Activated CD4-positive, alpha-beta T cell treated with anti-CD3 and anti-CD28 coated beads, Interleukin-2, amount 10 ng/mL, durations not matched to agents 7 days and 5 days (primary cell): ENCODE results near the gene YWHAE. TPM values are rescaled to one million over a fixed set of nuclear protein-coding genes. Genes with fewer than 3 reads are reported as not detected.
A peak's percentile ranks its signal among the peaks of the same experiment; 100 is the strongest.

Experiments used
- CTCF ChIA-PET: fragments of 350-600 bp; sonication (Branson Sonifier 250); formaldehyde crosslinking; loops from one replicate; lab custom pipeline; 2021; ENCODE audit warnings: antibody characterized with exemption; lab: Charles Lee
- POLR2A ChIA-PET: fragments of 350-600 bp; sonication (Branson Sonifier 250); formaldehyde crosslinking; loops from one replicate; lab custom pipeline; 2021; ENCODE audit warnings: antibody characterized with exemption; lab: Charles Lee
- DNase-seq: peaks from one replicate; pipeline ENCODE4 v3.0.0-alpha.2; 2020
- H3K27ac Mint-ChIP-seq: one replicate; pipeline ENCODE4 v1.8.0; 2021; ENCODE audit warnings: mild to moderate bottlenecking, moderate library complexity, mixed read lengths
- H3K27me3 Mint-ChIP-seq: one replicate; pipeline ENCODE4 v1.8.0; 2021; ENCODE audit warnings: mixed read lengths
- H3K36me3 Mint-ChIP-seq: one replicate; pipeline ENCODE4 v1.8.0; 2021; ENCODE audit warnings: low read depth, mixed read lengths
- H3K4me1 Mint-ChIP-seq: one replicate; pipeline ENCODE4 v1.8.0; 2021; ENCODE audit warnings: mixed read lengths
- H3K4me3 Mint-ChIP-seq: one replicate; pipeline ENCODE4 v1.8.0; 2021; ENCODE audit warnings: mild to moderate bottlenecking, moderate library complexity, mixed read lengths
- H3K9me3 Mint-ChIP-seq: one replicate; pipeline ENCODE4 v1.8.0; 2021; ENCODE audit warnings: mixed read lengths
- total RNA-seq, 2 experiments: library from RNA; stranded (reverse); gene quantifications; one replicate each; pipeline ENCODE4 v1.2.3, GENCODE V29; 2021

The YWHAE gene
- total RNA-seq, 2 experiments from 2014 or later, result 340 to 435 TPM

DNA sequence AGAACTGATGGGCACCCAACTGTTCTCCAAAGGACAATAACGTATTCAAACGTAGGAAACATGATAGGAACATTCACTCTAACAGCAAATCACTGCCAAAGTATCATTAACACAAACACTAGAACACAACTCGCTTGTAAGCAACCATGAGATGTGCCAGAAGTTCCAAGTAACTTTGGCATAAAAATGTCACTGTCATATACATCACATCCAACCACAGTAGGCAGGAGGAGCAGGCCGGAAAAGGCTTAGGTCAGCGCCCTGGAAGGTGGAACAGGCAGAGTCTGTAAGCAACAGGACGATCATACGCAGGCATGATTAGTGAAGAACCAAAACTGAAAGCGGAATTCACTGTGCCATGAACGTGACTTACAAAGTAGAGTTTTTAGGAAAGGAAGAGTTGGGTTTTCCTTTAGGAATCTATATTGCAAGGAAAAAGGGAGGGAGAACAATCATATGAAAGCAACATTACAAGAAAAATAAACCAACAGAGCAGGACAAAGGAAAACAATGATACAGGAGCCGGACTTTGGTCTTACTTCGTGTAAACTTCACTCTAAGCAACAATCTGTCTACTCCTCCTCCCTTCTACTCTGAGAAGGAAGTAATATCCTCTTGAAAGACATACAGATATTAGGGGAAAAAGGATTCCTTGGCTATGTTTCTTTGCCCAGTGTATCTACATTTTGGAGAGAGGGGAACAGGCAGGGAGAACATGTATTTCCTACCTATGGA, 52.3 kb downstream of the YWHAE start:
- CTCF ChIA-PET, result interaction anchor here (1.3 to 1.5 kb wide), 2 partner anchors 11 to 15 kb away, joined by 3 to 4 read pairs; no protein-coding TSS in a partner anchor
- Mint-ChIP-seq H3K27me3 (no peaks in the 10 kb centered on the region), H3K36me3 (peaks cover 58% of the 10 kb centered on the region), H3K9me3 (no peaks in the 10 kb centered on the region), H3K4me3 (peak overlapping the region; percentile 15), H3K4me1 (peaks cover 8% of the 10 kb centered on the region), H3K27ac (peak overlapping the region; percentile 85)
- POLR2A ChIA-PET, result no interaction called here
- no peak for DNase-seq

DNA sequence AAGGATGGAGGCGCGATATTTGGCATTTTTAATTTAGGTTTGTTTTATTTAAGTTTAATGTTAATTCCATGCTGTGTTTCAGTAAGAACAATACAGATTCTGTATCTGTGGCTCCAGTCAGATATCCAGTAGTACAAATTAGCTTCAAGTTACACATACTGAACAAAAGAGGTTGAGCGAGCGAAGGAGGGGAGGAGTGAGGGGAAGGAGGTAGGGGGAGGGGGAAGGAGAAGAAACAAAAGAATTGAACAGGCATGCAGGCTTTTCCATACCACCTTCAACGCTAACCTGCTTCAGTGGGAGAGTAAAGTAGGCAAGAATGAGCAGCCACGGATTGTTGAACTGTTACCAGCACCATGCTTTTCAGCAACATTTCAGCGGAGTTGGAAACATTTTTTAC, 55.5 kb downstream of the YWHAE start:
- Mint-ChIP-seq H3K9me3 (no peaks in the 10 kb centered on the region), H3K27ac (no peak overlapping the region), H3K36me3 (peaks cover 34% of the 10 kb centered on the region), H3K4me3 (no peak overlapping the region), H3K4me1 (peaks cover 8% of the 10 kb centered on the region), H3K27me3 (no peaks in the 10 kb centered on the region)
- ChIA-PET POLR2A (no interaction called here), CTCF (interaction anchor here (0.6 kb wide), 1 partner anchor 178 kb away, joined by 3 read pairs; no protein-coding TSS in a partner anchor)
- DNase-seq, result no peak

DNA sequence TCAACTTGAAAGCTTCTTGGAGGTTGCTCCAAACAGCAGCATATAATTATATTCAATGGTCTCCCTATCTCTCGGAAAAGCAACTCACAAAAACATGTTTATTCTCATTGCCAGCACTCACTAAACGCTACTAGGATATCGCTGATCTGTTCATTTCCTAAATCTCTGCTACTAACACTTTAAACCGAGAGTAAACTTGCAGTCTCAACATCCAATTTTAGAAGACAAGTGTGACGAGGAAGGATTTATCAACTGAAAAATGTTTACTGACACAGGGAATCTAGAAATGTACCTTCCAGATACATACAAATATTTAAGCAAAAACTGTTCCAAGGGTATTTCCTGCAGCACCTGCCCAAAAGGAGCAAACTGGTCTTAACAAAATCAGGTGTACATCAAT, 56.5 kb downstream of the YWHAE start:
- Mint-ChIP-seq H3K9me3 (no peaks in the 10 kb centered on the region), H3K27ac (no peak overlapping the region), H3K4me3 (no peak overlapping the region), H3K27me3 (no peaks in the 10 kb centered on the region), H3K36me3 (peaks cover 32% of the 10 kb centered on the region), H3K4me1 (peaks cover 8% of the 10 kb centered on the region)
- no peak for DNase-seq
- POLR2A ChIA-PET, result no interaction called here
- CTCF ChIA-PET, result interaction anchor here (0.7 kb wide), 1 partner anchor 11 kb away, joined by 3 read pairs; no protein-coding TSS in a partner anchor

DNA sequence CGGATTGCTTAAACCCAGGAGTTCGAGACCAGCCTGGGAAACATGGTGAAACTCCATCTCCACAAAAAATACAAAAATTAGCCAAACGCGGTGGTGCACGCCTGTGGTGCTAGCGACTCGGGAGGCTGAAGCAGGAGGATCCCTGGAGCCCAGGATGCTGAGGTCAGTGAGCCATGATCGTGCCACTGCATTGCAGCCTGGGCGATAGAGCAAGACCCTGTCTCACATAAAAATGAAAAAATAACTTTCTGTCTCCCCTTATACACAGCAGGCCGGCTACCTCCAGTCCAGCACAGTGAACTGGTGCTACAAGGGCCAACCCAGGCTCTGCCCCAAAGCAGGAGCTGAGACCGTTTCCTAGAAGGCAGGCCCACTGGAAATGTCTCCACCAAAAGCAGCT, 59.7 kb downstream of the YWHAE start:
- Mint-ChIP-seq H3K27ac (no peak overlapping the region), H3K27me3 (no peaks in the 10 kb centered on the region), H3K36me3 (peaks cover 20% of the 10 kb centered on the region), H3K4me3 (no peak overlapping the region), H3K4me1 (no peaks in the 10 kb centered on the region), H3K9me3 (no peaks in the 10 kb centered on the region)
- no peak for DNase-seq
- ChIA-PET POLR2A (interaction anchor here (0.5 kb wide), 1 partner anchor 12 kb away, joined by 5 read pairs; no protein-coding TSS in a partner anchor), CTCF (interaction anchor here (0.9 to 2.6 kb wide), 3 partner anchors 8 to 52 kb away, joined by 3 to 11 read pairs (median 5); no protein-coding TSS in a partner anchor)

DNA sequence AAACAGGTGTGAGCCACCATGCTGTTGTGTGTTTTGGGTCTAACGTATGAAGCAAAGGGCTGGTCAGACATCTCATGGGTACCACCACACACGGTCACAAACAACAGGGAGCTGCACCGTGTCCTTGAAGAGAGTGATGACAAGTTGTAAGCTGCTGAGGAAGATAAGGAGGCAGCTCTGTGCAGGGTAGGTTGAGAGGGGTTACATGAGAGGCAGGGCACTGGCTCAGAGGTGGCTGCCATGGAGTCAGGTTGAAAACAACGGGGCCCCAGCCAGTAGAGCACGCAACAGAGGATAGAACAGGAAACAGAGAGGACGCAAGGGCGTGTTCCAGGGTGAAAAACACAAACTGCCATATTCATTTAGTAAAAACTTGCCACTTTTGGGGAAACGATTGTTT, 68.3 kb downstream of the YWHAE start:
- no peak overlapping the region for H3K4me3 Mint-ChIP-seq
- ChIA-PET POLR2A (no interaction called here), CTCF (interaction anchor here (1.1 to 2.6 kb wide), 9 partner anchors 9 to 184 kb away, joined by 3 to 19 read pairs (median 6); partner anchors contain the start of gene TRARG1)
- peak overlapping the region; percentile 85 for H3K27ac Mint-ChIP-seq
- H3K36me3 Mint-ChIP-seq, result no peaks in the 10 kb centered on the region
- H3K4me1 Mint-ChIP-seq, result peaks cover 12% of the 10 kb centered on the region
- H3K9me3 Mint-ChIP-seq, result no peaks in the 10 kb centered on the region
- no peaks in the 10 kb centered on the region for H3K27me3 Mint-ChIP-seq
- peak; percentile 65 for DNase-seq

DNA sequence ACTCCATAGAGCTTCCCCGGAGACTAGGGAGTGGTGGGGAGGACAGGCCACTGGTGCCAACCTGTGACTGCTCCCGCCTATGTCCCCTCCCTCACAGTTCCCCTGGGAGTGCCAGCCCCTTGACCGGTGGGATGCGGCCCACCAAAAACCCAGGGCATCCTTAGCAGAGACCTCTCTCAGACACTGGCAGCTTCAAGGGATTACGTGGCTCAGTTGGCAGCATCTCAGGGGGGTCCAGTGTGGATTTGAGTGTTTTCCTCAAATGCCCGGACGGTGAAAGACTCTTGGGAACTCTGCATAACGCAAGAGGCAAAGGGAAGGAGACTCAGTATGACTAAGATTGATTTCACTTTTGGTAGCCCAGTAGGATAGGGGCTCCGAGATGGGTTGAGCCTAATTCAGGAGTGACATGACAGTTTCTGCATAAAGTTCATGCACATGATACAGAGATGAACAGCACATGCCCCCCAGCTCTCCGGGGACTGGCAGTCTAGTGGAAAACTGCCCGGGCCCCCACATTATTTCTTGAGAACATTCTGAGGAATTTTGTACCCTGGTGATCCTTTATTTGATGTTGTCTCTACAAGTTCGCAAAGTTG, 70.2 kb downstream of the YWHAE start:
- no peak for DNase-seq
- H3K9me3 Mint-ChIP-seq, result no peaks in the 10 kb centered on the region
- CTCF ChIA-PET, result interaction anchor here (0.6 kb wide), 1 partner anchor 71 kb away, joined by 5 read pairs; no protein-coding TSS in a partner anchor
- no peaks in the 10 kb centered on the region for H3K36me3 Mint-ChIP-seq
- H3K27me3 Mint-ChIP-seq, result peaks cover 3% of the 10 kb centered on the region
- peaks cover 12% of the 10 kb centered on the region for H3K4me1 Mint-ChIP-seq
- no peak overlapping the region for H3K27ac Mint-ChIP-seq
- POLR2A ChIA-PET, result interaction anchor here (0.7 kb wide), 1 partner anchor 51 kb away, joined by 8 read pairs; no protein-coding TSS in a partner anchor
- H3K4me3 Mint-ChIP-seq, result no peak overlapping the region

DNA sequence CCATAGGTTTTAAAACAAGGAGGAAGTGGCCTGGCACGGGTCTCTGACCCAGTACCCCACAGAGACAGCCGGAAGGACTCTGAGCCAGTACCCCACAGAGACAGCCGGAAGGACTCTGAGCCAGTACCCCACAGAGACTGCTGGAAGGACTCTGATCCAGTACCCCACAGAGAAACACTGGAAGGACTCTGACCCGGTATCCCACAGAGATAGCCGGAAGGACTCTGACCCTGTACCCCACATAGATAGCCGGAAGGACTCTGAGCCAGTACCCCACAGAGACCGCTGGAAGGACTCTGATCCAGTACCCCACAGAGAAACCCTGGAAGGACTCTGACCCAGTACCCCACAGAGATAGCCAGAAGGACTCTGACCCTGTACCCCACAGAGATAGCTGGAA, 71.6 kb downstream of the YWHAE start:
- ChIA-PET POLR2A (no interaction called here), CTCF (no interaction called here)
- peaks cover 12% of the 10 kb centered on the region for H3K4me1 Mint-ChIP-seq
- no peaks in the 10 kb centered on the region for H3K36me3 Mint-ChIP-seq
- no peak overlapping the region for H3K4me3 Mint-ChIP-seq
- peaks cover 8% of the 10 kb centered on the region for H3K27me3 Mint-ChIP-seq
- no peaks in the 10 kb centered on the region for H3K9me3 Mint-ChIP-seq
- no peak overlapping the region for H3K27ac Mint-ChIP-seq
- DNase-seq, result no peak

DNA sequence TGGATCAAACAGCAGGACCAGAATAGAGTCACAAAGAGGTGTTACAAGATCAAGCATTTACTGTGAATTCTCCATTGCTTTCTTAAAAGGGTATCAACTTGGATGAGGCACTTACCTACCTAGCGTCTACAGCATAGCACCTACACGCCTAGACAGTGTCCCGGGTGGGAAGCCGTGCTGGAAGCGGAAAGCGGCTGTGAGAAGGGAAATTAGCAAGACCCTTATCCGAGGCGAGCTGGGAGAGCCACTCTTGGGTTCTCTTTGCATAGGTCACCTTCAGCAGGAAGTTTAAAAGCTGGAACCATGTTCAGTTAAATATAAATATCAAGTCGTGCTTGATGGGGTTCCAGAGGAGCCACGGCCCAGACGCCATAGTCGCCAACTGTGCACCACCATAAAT, 74.3 kb downstream of the YWHAE start:
- H3K27ac Mint-ChIP-seq, result no peak overlapping the region
- ChIA-PET POLR2A (no interaction called here), CTCF (interaction anchor here (1.5 kb wide), 1 partner anchor 27 kb away, joined by 3 read pairs; no protein-coding TSS in a partner anchor)
- no peaks in the 10 kb centered on the region for H3K4me1 Mint-ChIP-seq
- no peaks in the 10 kb centered on the region for H3K9me3 Mint-ChIP-seq
- no peak for DNase-seq
- no peak overlapping the region for H3K4me3 Mint-ChIP-seq
- no peaks in the 10 kb centered on the region for H3K36me3 Mint-ChIP-seq
- peaks cover 8% of the 10 kb centered on the region for H3K27me3 Mint-ChIP-seq

DNA sequence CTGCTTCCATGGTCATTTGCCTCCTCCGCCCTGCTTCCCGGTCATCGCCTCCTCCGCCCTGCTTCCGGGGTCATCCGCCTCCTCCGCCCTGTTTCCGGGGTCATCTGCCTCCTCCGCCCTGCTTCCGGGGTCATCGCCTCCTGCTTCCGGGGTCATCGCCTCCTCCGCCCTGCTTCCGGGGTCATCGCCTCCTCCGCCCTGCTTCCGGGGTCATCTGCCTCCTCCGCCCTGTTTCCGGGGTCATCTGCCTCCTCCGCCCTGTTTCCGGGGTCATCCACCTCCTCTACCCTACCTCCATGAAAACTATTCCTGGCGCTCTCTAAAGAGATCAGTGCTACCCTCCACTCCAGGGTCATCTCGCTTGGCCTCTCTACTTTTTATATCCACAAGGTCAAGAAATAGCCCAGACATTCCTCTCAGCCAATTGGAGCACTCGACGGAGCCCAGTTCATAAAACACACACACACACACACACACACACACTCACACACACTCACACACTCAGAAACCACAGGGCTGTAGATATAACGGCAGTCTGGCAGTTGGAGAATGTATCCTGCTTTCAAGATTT, 75.7 kb downstream of the YWHAE start:
- H3K4me3 Mint-ChIP-seq, result no peak overlapping the region
- H3K27ac Mint-ChIP-seq, result no peak overlapping the region
- H3K27me3 Mint-ChIP-seq, result peaks cover 8% of the 10 kb centered on the region
- H3K9me3 Mint-ChIP-seq, result no peaks in the 10 kb centered on the region
- H3K36me3 Mint-ChIP-seq, result no peaks in the 10 kb centered on the region
- DNase-seq, result no peak
- POLR2A ChIA-PET, result no interaction called here
- CTCF ChIA-PET, result interaction anchor here (0.7 kb wide), 1 partner anchor 245 kb away, joined by 3 read pairs; no protein-coding TSS in a partner anchor
- no peaks in the 10 kb centered on the region for H3K4me1 Mint-ChIP-seq

DNA sequence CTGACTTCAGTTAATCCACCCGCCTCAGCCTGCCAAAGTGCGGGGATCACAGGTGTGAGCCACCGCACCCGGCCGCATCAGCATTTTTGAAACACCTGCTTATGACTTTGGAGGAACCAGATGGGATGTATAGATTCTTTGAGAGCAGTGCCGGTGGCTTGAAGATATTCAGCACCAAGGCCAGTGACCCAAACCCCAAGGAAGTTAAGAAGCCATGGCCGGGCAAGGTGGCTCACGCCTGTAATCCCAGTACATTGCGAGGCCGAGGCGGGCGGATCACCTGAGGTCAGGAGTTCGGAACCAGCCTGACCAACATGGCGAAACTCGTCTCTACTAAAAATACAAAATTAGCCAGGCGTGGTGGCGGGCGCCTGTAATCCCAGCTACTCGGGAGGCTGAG, 76.7 kb downstream of the YWHAE start:
- Mint-ChIP-seq H3K4me1 (no peaks in the 10 kb centered on the region), H3K27me3 (peaks cover 8% of the 10 kb centered on the region), H3K9me3 (no peaks in the 10 kb centered on the region), H3K27ac (no peak overlapping the region), H3K36me3 (no peaks in the 10 kb centered on the region), H3K4me3 (no peak overlapping the region)
- no peak for DNase-seq
- POLR2A ChIA-PET, result no interaction called here
- CTCF ChIA-PET, result no interaction called here

DNA sequence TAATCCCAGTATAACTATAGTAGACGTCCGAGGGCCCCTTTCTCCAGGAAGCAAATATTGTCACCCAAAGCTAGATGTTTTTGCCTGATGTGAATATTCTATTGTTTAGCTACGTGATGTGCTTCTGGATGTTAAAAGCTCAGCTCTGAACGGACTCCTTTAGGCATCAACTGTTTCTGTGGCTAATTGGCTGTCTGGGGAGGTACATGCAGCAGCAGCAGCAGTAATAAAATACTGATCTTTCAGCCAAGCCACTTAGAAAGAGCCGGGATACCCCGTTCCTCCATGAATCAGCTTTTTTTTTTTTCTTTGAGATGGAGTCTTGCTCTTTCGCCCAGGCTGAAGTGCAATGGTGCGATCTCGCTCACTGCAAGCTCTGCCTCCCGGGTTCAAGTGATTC, 77.5 kb downstream of the YWHAE start:
- ChIA-PET POLR2A (interaction anchor here (0.6 kb wide), 1 partner anchor 87 kb away, joined by 4 read pairs; no protein-coding TSS in a partner anchor), CTCF (interaction anchor here (1.5 kb wide), 1 partner anchor 200 kb away, joined by 5 read pairs; no protein-coding TSS in a partner anchor)
- no peak for DNase-seq
- H3K4me1 Mint-ChIP-seq, result no peaks in the 10 kb centered on the region
- H3K27me3 Mint-ChIP-seq, result peaks cover 8% of the 10 kb centered on the region
- H3K36me3 Mint-ChIP-seq, result no peaks in the 10 kb centered on the region
- no peak overlapping the region for H3K27ac Mint-ChIP-seq
- H3K4me3 Mint-ChIP-seq, result no peak overlapping the region
- H3K9me3 Mint-ChIP-seq, result no peaks in the 10 kb centered on the region

DNA sequence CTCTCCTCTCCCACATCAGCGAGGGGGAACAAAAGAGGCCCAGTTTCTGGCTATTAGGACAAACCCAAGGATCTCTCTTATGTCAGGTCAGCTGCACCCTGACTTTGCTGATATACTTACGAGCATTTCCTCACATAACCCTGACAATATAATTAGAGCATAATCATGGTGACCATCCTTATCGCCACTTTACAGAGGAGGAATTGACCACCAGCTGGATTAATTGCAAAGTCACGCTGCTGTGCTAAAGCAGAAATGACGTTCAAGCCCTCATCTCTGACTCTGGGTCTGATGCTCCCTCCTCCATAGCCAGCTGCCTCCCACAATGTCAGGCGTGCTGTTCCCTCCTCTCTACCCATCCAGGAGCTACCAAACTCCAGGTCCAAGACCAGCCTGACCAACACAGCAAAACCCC, 78.0 kb downstream of the YWHAE start:
- no peaks in the 10 kb centered on the region for H3K4me1 Mint-ChIP-seq
- ChIA-PET POLR2A (no interaction called here), CTCF (interaction anchor here (1.2 to 1.5 kb wide), 2 partner anchors 94 to 200 kb away, joined by 3 to 5 read pairs; no protein-coding TSS in a partner anchor)
- H3K4me3 Mint-ChIP-seq, result no peak overlapping the region
- peaks cover 8% of the 10 kb centered on the region for H3K27me3 Mint-ChIP-seq
- H3K9me3 Mint-ChIP-seq, result no peaks in the 10 kb centered on the region
- DNase-seq, result no peak
- H3K27ac Mint-ChIP-seq, result no peak overlapping the region
- no peaks in the 10 kb centered on the region for H3K36me3 Mint-ChIP-seq
